Activated naive CD4-positive, alpha-beta T cell treated with anti-CD3 and anti-CD28 coated beads, Interleukin-2, amount 50 U/mL, for 24 hours (primary cell): ENCODE results near the gene MYH7.
"Not testable (repeated sequence)": the region's sequence is repeated elsewhere in the genome, so short reads cannot be mapped to it uniquely, and the experiment has no call there.

Source experiments
- H3K27ac Mint-ChIP-seq: one replicate; pipeline ENCODE4 v1.8.0; 2021; ENCODE audit warnings: mild to moderate bottlenecking, mixed read lengths
- H3K27me3 Mint-ChIP-seq: one replicate; pipeline ENCODE4 v1.8.0; 2021; ENCODE audit warnings: mixed read lengths
- H3K36me3 Mint-ChIP-seq: one replicate; pipeline ENCODE4 v1.8.0; 2021; ENCODE audit warnings: mixed read lengths
- H3K4me1 Mint-ChIP-seq: one replicate; pipeline ENCODE4 v1.8.0; 2021; ENCODE audit warnings: mixed read lengths
- H3K4me3 Mint-ChIP-seq: one replicate; pipeline ENCODE4 v1.8.0; 2021; ENCODE audit warnings: mild to moderate bottlenecking, mixed read lengths
- H3K9me3 Mint-ChIP-seq: one replicate; pipeline ENCODE4 v1.8.0; 2021; ENCODE audit warnings: mixed read lengths

The MYH7 gene

DNA sequence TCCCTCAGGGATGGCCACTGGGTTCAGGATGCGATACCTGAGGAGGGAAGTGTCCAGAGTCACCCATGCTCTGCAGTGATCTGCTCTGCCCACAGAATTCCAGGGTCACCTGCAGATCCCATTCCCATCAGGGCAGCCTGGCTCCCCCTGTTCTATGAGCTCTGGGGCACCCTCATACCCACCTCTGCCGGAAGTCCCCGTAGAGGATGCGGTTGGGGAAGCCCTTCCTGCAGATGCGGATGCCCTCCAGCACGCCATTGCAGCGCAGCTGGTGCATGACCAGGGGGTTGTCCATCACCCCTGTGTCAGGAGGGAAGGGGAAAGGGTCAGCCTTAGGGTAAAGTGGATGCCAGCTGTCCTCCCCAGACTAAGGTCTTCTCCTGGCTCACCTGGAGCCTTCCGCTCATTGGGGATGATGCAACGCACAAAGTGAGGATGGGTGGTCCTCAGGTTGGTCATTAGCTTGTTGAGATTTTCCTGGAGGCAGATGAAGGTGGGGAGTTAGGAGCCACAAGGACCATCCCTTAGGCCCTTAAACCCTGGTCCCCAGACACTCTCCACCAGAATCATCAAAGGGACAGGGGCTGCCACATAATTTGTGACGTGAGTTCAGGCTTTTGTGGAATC is 38.6 kb downstream of the MYH7 start:
- Mint-ChIP-seq H3K9me3 (no peaks in the 10 kb centered on the region), H3K4me3 (no peak overlapping the region), H3K4me1 (no peaks in the 10 kb centered on the region), H3K36me3 (no peaks in the 10 kb centered on the region), H3K27ac (no peak overlapping the region), H3K27me3 (peaks cover 2% of the 10 kb centered on the region)

DNA sequence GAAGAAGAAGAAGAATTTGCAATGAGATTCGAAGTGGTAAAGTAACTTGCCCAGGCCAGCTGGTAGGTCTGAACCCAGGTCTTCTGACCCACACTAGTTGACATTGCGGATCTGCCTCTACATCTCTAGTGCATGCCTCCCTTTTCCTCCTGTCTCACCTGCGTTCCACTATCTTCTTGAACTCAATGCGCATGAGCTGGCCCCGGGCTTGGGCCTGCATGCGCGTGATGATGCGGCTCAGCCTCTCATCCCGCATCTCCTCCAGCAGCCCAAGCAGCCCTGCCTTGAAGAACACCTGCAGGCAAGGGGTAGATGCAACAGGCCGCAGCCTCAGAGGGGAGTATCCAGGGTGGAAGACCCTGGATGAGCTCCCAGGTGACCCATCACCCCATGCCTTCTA is 39.3 kb downstream of the MYH7 start:
- H3K27ac Mint-ChIP-seq, result no peak overlapping the region
- H3K36me3 Mint-ChIP-seq, result no peaks in the 10 kb centered on the region
- H3K9me3 Mint-ChIP-seq, result no peaks in the 10 kb centered on the region
- no peak overlapping the region for H3K4me3 Mint-ChIP-seq
- H3K27me3 Mint-ChIP-seq, result peaks cover 2% of the 10 kb centered on the region
- H3K4me1 Mint-ChIP-seq, result no peaks in the 10 kb centered on the region

DNA sequence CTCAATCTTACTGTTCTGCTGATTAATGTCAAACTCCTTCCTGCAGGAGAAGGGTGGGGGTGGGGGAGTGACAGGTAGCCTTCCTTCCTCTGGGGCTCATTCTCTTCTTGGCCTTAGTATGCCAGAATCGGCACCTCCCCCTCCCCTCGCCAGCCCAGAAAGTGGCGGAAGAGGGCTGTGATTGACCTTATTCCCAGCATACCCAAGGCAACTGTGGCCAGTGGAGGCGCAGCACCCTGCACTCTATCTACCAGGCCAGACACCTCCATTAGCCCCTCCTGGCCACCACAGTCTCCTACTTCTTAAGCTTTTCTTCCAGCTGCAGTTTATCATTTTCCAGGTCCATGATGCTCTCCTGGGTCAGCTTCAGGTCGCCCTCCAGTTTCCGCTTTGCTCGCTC is 42.8 kb downstream of the MYH7 start:
- no peaks in the 10 kb centered on the region for H3K9me3 Mint-ChIP-seq
- no peaks in the 10 kb centered on the region for H3K36me3 Mint-ChIP-seq
- no peak overlapping the region for H3K4me3 Mint-ChIP-seq
- no peaks in the 10 kb centered on the region for H3K4me1 Mint-ChIP-seq
- H3K27ac Mint-ChIP-seq, result no peak overlapping the region
- H3K27me3 Mint-ChIP-seq, result no peaks in the 10 kb centered on the region

DNA sequence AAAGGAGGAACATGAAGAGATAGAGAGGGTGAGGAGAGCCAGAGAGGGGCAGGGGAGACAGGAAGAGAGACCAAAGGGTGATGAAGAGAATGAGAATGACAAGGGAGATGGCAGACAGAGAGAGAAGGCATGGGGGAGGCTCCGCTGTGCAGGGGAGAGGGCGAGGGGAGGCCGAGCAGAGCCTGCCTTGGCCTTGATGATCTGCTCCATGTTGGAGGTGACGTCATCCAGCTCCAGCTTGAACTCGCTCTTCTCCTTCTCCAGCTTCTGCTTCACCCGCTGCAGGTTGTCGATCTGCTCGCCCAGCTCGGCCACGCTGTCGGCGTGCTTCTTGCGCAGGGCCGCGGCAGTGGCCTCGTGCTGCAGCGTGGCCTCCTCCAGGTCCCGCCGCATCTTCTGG is 45.6 kb downstream of the MYH7 start:
- H3K9me3 Mint-ChIP-seq, H3K27ac Mint-ChIP-seq, H3K27me3 Mint-ChIP-seq, H3K36me3 Mint-ChIP-seq, H3K4me1 Mint-ChIP-seq, H3K4me3 Mint-ChIP-seq: not testable (repeated sequence)

DNA sequence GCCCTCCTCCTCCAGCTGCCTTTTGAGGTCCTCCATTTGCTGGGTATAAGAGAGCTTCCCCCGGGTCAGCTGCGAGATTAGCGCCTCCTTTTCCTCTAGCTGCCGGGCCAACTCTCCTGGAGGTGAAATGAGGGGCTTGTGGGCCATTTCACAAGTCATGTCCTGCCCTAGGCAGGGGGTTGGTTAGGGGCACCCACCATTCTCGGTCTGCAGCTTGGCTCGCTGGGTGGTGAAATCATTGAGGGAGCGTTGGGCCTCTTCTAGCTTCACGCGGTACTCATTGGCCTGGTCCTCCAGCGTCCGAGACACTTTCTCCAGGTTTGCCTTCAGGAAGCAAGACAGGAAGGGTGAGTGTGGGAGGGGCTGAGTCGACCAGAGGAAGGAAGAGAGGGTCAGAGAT is 46.1 kb downstream of the MYH7 start:
- Mint-ChIP-seq H3K9me3 (no peaks in the 10 kb centered on the region), H3K4me3 (no peak overlapping the region), H3K27ac (no peak overlapping the region), H3K4me1 (no peaks in the 10 kb centered on the region), H3K36me3 (no peaks in the 10 kb centered on the region), H3K27me3 (no peaks in the 10 kb centered on the region)

DNA sequence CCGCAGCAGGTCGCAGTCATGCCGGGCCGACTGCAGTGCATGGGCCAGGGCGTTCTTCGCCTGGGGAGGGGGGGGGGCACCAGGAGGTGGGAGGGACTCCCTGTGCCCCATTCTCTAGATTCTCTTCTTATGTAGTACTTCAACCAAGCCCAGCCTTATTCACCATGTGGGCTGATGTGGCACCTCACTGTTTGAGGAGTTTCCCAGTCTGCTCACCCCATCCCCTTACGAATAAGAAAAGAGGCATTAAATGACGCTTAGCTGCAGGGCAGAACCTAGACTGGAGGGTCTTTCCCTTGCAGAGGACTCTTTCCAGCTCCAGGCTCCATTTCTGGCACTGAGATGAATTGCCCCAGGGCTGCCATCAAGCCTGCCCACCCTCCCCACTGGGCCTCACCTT is 46.5 kb downstream of the MYH7 start:
- Mint-ChIP-seq H3K27me3 (no peaks in the 10 kb centered on the region), H3K36me3 (no peaks in the 10 kb centered on the region), H3K4me1 (no peaks in the 10 kb centered on the region), H3K27ac (no peak overlapping the region), H3K9me3 (no peaks in the 10 kb centered on the region), H3K4me3 (no peak overlapping the region)

DNA sequence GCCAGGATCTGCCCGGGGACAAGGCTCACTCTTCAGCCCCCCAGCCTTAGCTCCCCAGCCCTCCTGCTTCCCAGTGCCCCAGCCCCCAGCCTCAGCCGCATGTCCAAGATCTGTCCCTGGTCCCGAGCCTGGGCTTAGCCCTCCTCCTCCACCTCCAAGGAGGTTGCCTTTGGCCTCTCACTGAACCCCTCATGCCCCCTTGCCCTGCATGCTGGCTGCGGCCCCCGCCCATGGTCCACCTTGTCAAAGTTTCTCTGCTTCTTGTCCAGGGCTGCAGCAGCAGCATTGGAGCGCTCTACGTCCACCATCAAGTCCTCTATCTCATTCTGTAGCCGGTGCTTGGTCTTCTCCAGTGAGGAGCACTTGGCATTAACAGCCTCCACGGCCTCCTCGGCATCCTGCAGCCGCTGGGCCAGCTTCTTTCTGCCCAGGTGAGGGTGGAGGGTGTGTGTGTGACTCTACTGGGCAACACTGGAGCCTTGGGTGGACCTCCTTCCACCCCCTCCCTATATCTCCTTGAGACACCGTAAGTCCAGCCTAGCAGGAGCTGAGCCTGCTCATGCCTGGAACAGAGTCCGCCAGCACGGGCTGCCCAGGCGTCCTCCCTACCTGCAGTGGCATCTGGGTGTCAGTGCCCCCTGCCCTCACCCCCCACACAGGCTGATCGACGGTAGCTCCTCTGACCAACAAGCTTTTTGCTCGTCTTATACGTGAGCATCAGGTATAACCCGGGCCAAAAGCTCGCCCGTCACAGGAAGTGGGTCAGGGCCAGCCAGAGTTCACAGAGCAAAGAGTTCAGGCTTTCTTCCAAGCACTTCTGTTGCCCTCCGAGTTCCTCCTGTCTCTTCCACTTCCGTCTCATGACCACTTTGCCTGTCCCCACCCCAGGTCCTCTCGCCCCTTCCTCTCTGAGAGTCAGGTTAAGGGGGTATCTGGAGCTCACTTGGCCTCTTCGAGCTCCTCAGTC is 47.3 kb downstream of the MYH7 start:
- no peaks in the 10 kb centered on the region for H3K27me3 Mint-ChIP-seq
- H3K9me3 Mint-ChIP-seq, result no peaks in the 10 kb centered on the region
- H3K27ac Mint-ChIP-seq, result no peak overlapping the region
- no peak overlapping the region for H3K4me3 Mint-ChIP-seq
- no peaks in the 10 kb centered on the region for H3K4me1 Mint-ChIP-seq
- H3K36me3 Mint-ChIP-seq, result no peaks in the 10 kb centered on the region

DNA sequence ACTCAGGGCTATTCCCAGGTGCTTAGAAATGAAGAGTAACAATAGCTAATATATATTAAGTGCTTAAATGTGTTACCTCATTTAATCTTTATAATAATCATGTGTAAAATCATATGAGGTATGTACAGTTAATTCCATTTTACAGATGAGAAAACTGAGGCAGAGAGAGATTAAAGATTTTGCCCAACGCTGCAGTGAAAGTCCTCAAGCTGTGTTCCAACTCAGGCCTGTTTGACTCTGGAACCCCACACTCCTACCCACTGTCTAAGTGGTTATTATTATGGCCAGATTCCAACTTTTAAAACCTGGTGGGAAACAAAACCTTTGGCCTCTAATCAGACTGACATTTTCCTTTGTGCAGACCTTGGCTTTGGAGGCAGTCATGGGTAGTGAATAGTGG is 48.5 kb downstream of the MYH7 start:
- no peak overlapping the region for H3K4me3 Mint-ChIP-seq

DNA sequence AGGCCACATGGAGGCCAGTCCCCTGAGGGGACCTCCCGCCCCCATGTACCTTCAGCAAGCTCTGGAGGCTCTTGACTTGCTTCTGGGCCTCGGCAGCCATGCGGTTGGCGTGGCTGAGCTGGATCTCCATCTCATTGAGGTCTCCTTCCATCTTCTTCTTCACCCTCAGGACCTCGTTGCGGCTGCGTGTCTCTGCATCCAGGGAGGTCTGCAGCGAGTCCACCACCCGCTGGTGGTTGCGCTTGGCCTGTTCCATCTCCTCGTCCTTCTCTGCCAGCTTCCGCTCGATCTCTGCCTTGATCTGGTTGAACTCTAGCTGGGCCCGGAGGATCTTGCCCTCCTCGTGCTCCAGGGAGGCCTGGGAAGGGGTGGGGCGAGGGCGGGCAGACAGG is 49.2 kb downstream of the MYH7 start:
- H3K4me3 Mint-ChIP-seq, H3K27me3 Mint-ChIP-seq, H3K9me3 Mint-ChIP-seq, H3K36me3 Mint-ChIP-seq, H3K4me1 Mint-ChIP-seq, H3K27ac Mint-ChIP-seq: not testable (repeated sequence)

More for the DNA sequence above, 48.5 kb downstream of the MYH7 start:
- Mint-ChIP-seq H3K27ac (no peak overlapping the region), H3K4me1 (no peaks in the 10 kb centered on the region), H3K36me3 (no peaks in the 10 kb centered on the region), H3K27me3 (no peaks in the 10 kb centered on the region), H3K9me3 (no peaks in the 10 kb centered on the region)

DNA sequence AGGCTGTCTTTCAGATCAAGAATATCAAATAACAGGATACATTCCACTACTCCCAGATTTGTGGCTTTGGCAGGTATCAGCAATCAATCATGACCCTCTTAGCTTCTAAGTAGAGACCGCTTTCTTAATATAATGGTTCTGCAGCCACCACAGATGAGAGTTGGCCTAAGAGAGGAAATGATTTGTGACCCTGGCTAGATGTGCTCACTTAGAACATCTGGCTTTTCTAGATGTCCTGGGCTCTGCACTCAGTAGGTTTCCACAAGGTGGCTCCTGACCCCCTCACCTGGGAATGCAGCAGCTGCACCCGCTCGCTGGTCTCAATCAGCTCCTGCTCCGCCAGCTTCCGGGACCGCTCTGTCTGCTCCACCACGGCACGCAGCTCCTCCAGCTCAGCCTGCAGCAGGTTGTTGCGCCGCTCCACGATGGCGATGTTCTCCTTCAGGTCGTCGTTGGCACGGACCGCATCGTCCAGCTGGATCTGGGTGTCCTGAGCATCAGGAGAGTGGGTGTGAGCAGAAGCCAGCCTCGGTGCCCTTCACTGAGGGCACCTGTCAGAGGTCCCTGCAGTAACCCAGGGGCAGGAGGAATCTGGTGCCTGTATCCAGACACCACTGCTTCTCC is 49.7 kb downstream of the MYH7 start:
- no peaks in the 10 kb centered on the region for H3K36me3 Mint-ChIP-seq

DNA sequence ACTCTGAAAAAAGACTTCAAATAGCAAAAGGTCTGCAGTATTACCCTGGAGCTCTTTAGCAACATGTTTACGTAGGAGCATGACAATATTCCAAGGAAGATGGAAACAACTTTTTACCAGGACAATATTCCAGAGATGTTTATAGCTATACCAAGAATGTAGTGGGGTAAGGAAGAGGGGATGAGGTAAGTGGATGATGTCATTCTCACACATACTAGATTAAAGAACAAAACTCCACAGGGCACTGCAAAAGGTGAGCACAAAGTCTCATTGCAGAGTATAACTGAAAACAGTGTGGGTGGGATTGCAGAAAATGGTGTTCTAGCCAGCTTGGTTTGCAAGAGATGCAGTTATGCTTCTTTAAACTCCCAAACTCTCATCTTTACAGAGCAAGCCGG is 50.2 kb downstream of the MYH7 start:
- no peaks in the 10 kb centered on the region for H3K36me3 Mint-ChIP-seq
- H3K27ac Mint-ChIP-seq, result peak overlapping the region; percentile 31

More for the DNA sequence above, 49.7 kb downstream of the MYH7 start:
- Mint-ChIP-seq H3K27ac (no peak overlapping the region), H3K4me1 (no peaks in the 10 kb centered on the region), H3K27me3 (peaks cover 3% of the 10 kb centered on the region), H3K9me3 (no peaks in the 10 kb centered on the region), H3K4me3 (no peak overlapping the region)

DNA sequence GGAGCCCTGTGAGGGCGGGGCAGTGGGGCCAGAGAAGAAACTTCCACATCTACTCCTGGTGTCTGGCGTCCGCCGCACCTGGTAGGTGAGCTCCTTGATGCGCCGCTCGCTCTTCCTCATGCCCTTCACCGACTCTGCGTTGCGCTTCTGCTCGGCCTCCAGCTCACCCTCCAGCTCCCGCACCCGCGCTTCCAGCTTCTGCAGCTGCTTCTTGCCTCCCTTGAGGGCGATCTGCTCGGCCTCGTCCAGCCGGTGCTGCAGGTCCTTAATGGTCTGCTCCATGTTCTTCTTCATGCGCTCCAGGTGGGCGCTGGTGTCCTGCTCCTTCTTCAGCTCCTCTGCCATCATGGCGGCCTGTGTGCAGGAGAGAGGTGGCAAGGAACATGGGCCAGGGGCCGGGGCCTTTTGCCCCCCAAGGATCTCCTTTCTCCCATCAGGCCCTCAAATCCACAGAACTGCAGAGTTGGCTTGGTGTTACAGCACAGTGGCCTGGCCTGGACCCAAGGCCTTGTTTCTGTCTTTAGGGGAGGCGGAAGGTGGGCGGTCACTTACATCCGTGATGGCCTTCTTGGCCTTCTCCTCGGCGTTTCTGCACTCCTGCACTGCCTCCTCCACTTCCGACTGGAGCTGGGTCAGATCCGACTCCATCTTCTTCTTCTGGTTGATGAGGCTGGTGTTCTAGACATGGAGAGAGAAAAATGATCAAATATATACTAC is 50.9 kb downstream of the MYH7 start:
- Mint-ChIP-seq H3K9me3 (no peaks in the 10 kb centered on the region), H3K4me3 (no peak overlapping the region), H3K4me1 (no peaks in the 10 kb centered on the region), H3K36me3 (no peaks in the 10 kb centered on the region), H3K27me3 (peaks cover 4% of the 10 kb centered on the region), H3K27ac (no peak overlapping the region)

More for the DNA sequence above, 50.2 kb downstream of the MYH7 start:
- Mint-ChIP-seq H3K4me1 (no peaks in the 10 kb centered on the region), H3K4me3 (no peak overlapping the region), H3K27me3 (peaks cover 4% of the 10 kb centered on the region), H3K9me3 (no peaks in the 10 kb centered on the region)

DNA sequence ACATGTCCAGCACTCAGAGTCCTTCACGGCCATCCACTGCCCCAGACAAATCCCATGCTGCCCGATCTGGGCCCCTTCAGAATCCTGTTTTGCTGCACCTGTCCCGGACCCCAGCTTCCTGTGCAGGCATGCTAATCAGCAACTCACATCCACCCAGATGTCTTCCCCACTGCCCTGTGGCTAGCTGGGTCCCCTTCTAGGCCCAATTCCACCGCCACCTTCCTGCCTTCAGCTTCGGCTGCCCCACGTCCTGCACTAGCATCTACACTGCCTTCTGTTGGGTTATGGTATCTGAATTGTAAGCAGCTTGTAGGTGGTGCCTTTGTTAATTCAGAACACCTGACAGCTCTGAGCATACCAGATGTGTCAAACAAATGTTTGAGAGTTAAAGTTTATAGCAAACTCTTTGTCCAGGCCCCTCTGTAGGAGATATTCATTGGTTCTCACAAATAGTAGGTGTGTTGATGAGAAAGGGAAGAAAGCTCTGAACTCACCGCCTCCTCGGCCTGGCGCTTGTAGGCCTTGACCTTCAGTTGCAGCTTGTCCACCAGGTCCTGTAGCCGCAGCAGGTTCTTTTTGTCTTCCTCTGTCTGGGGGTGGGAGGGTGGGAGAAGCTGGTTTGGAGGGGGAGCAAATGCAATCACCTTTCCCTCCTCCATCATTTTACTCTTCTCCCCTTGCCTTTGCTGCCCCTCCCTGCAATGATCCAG is 52.6 kb downstream of the MYH7 start:
- Mint-ChIP-seq H3K27me3 (peaks cover 4% of the 10 kb centered on the region), H3K9me3 (no peaks in the 10 kb centered on the region)

DNA sequence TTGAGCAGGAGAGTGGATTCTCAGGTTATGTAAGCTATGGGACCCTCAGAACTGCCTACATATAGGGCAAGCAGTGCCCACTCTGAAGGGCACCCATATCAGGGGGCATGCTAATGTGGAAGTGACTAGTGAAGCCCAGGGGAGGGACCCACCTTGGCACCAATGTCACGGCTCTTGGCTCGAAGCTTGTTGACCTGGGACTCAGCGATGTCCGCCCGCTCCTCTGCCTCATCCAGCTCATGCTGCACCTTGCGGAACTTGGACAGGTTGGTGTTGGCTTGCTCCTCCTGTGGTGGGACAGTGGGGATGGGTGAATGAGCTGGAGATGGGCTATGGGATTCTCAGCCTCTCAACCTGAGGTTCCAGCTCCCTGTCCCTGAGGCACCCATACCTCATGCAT is 53.2 kb downstream of the MYH7 start:
- H3K27me3 Mint-ChIP-seq, result peaks cover 4% of the 10 kb centered on the region
- no peaks in the 10 kb centered on the region for H3K9me3 Mint-ChIP-seq
- H3K4me1 Mint-ChIP-seq, result no peaks in the 10 kb centered on the region
- H3K27ac Mint-ChIP-seq, result no peak overlapping the region
- H3K4me3 Mint-ChIP-seq, result no peak overlapping the region
- no peaks in the 10 kb centered on the region for H3K36me3 Mint-ChIP-seq

More for the DNA sequence above, 52.6 kb downstream of the MYH7 start:
- Mint-ChIP-seq H3K4me1 (no peaks in the 10 kb centered on the region), H3K27ac (no peak overlapping the region), H3K4me3 (no peak overlapping the region), H3K36me3 (no peaks in the 10 kb centered on the region)

DNA sequence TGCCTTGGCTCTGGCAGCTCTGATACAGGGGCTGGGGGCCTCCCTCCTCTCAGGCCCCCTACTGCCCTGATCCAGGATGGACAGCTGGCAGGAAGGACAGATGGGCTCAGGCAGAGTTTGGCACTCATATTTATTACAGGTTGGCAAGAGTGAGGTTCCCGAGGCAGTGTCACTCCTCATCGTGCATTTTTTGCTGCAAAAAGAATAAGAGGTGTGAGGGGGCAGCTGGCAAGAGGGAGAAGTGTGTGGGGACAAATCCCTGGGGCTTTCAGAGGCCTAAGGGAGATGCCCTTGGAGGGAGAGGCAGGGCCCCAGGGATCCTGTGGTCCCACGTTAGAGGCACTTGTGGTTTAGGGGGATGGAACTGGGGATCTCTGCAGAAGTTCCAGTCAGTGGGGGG is 53.6 kb downstream of the MYH7 start:
- Mint-ChIP-seq H3K4me1 (no peaks in the 10 kb centered on the region), H3K4me3 (no peak overlapping the region), H3K27ac (no peak overlapping the region), H3K27me3 (peaks cover 4% of the 10 kb centered on the region), H3K36me3 (no peaks in the 10 kb centered on the region), H3K9me3 (no peaks in the 10 kb centered on the region)
